Uterus (tissue), 2 donors: Measurements from ENCODE around the gene ASPA.

Experiments
- CTCF ChIP-seq, 4 experiments: fragments of 200-600 bp in 2 of 4; fragments of 450-650 bp in 2 of 4; sonication (generic) in 2 of 4; IDR thresholded peaks; one replicate each; pipeline ENCODE4 v1.5.1; 2016 to 2019; ENCODE audit warnings: antibody characterized with exemption in 4 of 4, mild to moderate bottlenecking in 2 of 4, moderate library complexity in 1 of 4
- POLR2A ChIP-seq, 2 donors: fragments of 450-650 bp; IDR thresholded peaks; one replicate each; pipeline ENCODE4 v1.6.1; 2016; ENCODE audit warnings: antibody characterized with exemption in 2 of 2, mild to moderate bottlenecking in 1 of 2, moderate library complexity in 1 of 2

GRCh38 chr17:3479988-3480387, 4.2 kb downstream of the ASPA start:
- TF ChIP-seq CTCF (IDR thresholded peaks at IDR 0.05) = no peak
- TF ChIP-seq POLR2A (IDR thresholded peaks at IDR 0.05) = no peak
